Parathyroid adenoma (tissue), 2 donors: ENCODE results near the gene RIMS3.

Experiments used
- H2AFZ ChIP-seq: fragments of 300-600 bp; sonication (generic); one replicate; pipeline ENCODE4 v1.7.0; 2017; ENCODE audit warnings: antibody characterized with exemption, mild to moderate bottlenecking
- H3K27ac ChIP-seq: fragments of 300-600 bp; sonication (generic); one replicate; pipeline ENCODE4 v1.7.0; 2017
- H3K27me3 ChIP-seq: fragments of 300-600 bp; sonication (generic); one replicate; pipeline ENCODE4 v1.7.0; 2017; ENCODE audit warnings: low read length; ENCODE audit not compliant: control insufficient read depth, insufficient read depth
- H3K36me3 ChIP-seq: fragments of 300-600 bp; sonication (generic); one replicate; pipeline ENCODE4 v1.7.0; 2017; ENCODE audit warnings: low read length; ENCODE audit not compliant: control insufficient read depth, insufficient read depth
- H3K4me1 ChIP-seq: fragments of 300-600 bp; sonication (generic); one replicate; pipeline ENCODE4 v1.7.0; 2017; ENCODE audit warnings: control low read depth
- H3K4me2 ChIP-seq: fragments of 300-600 bp; sonication (generic); one replicate; pipeline ENCODE4 v1.7.0; 2017; ENCODE audit warnings: low read length
- H3K4me3 ChIP-seq: fragments of 300-600 bp; sonication (generic); one replicate; pipeline ENCODE4 v1.7.0; 2017; ENCODE audit warnings: low read depth, low read length
- H3K79me2 ChIP-seq: fragments of 300-600 bp; sonication (generic); one replicate; pipeline ENCODE4 v1.7.0; 2017; ENCODE audit warnings: control low read depth
- H3K9ac ChIP-seq: fragments of 300-600 bp; sonication (generic); one replicate; pipeline ENCODE4 v1.7.0; 2017; ENCODE audit warnings: mild to moderate bottlenecking
- H3K9me3 ChIP-seq: fragments of 300-600 bp; sonication (generic); one replicate; pipeline ENCODE4 v1.7.0; 2017; ENCODE audit warnings: low read length; ENCODE audit not compliant: control insufficient read depth
- TF ChIP-seq, protein P1 (sequence below): fragments of 300-600 bp; sonication (generic); IDR thresholded peaks from one replicate; pipeline ENCODE4 v1.7.0; 2017; ENCODE audit warnings: antibody characterized with exemption, mild to moderate bottlenecking
- donor health status: primary hyperparathyroidism.

The RIMS3 gene

DNA sequence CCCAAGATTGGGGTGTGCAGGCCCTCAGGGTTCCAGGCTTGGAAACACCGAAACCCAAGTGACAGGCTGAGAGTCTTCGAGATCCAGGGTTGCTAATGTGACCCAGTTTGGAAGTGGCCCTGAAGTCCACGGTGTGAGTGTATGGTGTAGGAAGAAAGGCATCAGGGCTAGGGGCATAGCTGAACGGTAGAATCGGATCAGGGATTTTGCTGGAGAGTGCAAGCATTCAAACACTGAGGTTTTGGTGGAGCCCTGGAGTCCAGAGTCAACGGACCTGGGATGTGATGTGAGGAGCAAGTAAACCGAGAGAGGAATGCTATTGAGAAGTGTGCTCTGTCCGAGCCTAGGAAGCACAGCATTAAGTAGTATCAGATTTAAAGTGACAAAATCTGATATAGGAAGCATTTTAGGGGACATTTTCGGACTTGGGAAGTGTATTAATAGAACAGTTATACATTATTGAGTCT is 27.0 kb upstream of the RIMS3 start:
- H3K9ac ChIP-seq = no peak overlapping the region
- H3K27me3 ChIP-seq = no peaks in the 10 kb centered on the region
- H3K27ac ChIP-seq = peak overlapping the region; percentile 99
- H3K4me1 ChIP-seq = peaks cover 20% of the 10 kb centered on the region
- peak overlapping the region; percentile 85 for H3K4me2 ChIP-seq
- H3K4me3 ChIP-seq = peak overlapping the region; percentile 95
- H3K36me3 ChIP-seq = no peaks in the 10 kb centered on the region
- TF ChIP-seq, protein P1, sequence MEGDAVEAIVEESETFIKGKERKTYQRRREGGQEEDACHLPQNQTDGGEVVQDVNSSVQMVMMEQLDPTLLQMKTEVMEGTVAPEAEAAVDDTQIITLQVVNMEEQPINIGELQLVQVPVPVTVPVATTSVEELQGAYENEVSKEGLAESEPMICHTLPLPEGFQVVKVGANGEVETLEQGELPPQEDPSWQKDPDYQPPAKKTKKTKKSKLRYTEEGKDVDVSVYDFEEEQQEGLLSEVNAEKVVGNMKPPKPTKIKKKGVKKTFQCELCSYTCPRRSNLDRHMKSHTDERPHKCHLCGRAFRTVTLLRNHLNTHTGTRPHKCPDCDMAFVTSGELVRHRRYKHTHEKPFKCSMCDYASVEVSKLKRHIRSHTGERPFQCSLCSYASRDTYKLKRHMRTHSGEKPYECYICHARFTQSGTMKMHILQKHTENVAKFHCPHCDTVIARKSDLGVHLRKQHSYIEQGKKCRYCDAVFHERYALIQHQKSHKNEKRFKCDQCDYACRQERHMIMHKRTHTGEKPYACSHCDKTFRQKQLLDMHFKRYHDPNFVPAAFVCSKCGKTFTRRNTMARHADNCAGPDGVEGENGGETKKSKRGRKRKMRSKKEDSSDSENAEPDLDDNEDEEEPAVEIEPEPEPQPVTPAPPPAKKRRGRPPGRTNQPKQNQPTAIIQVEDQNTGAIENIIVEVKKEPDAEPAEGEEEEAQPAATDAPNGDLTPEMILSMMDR = no peak
- H3K79me2 ChIP-seq = peaks cover 25% of the 10 kb centered on the region
- peak overlapping the region; percentile 86 for H2AFZ ChIP-seq
- H3K9me3 ChIP-seq = no peaks in the 10 kb centered on the region

DNA sequence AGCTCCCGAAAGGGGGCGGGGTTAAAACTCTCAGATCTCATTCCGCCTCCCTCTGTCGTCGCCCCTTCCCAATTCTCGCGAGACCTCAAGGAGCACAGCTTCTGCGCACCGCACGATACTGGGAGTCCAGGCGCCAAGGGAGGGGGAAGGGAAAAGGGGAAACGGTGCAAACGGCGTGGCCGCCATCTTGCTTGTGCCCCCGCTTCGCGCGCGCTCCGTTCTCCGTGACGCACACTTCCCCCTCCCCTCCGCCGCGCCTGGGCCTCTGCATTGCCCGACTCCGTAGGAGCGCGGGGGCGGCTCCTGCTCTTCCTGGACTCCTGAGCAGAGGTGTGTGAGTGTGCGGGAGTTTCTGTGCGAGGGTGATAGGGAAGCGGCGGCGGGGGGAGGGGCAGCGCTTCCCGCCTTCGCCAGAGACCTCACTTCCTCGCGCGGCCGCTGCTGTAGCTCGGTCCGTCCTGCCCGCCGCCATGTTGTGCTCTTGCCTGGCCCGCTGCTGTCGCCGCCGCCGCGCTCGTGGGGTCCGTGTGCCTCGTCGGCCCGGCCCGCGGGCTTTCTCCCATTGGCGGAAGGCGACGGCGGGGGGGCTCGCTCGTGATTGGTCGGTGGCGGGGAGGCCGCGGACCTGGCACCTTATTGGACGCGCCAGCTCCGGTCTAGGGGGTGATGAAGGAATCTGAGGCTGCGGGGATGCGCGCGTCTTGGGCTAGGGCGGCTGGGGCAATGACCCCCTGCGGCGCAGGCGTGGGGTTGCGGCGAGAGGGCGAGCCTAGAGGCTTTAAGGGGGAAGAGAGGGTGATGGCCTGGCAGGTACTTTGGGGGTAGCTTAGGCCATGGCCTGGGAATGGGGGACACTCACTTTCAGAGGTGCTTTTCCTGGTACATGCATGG is 26.3 kb upstream of the RIMS3 start, which contains the start of gene NFYC:
NFYC (plus strand) TSS at position 167 of the 891 bp plus-strand sequence. CDS start 47,140 bp downstream, outside the sequence.
- TF ChIP-seq, protein P1 = no peak
- peak within 1 kb of the TSS; percentile 99 for H3K27ac ChIP-seq
- peak within 1 kb of the TSS; percentile 86 for H2AFZ ChIP-seq
- H3K79me2 ChIP-seq = peaks cover 25% of the 10 kb centered on the region
- H3K9ac ChIP-seq = peak within 1 kb of the TSS; percentile 96
- H3K36me3 ChIP-seq = no peaks in the 10 kb centered on the region
- H3K27me3 ChIP-seq = no peaks in the 10 kb centered on the region
- peak within 1 kb of the TSS; percentile 85 for H3K4me2 ChIP-seq
- H3K4me1 ChIP-seq = peaks cover 14% of the 10 kb centered on the region
- peak within 1 kb of the TSS; percentile 95 for H3K4me3 ChIP-seq
- no peaks in the 10 kb centered on the region for H3K9me3 ChIP-seq

DNA sequence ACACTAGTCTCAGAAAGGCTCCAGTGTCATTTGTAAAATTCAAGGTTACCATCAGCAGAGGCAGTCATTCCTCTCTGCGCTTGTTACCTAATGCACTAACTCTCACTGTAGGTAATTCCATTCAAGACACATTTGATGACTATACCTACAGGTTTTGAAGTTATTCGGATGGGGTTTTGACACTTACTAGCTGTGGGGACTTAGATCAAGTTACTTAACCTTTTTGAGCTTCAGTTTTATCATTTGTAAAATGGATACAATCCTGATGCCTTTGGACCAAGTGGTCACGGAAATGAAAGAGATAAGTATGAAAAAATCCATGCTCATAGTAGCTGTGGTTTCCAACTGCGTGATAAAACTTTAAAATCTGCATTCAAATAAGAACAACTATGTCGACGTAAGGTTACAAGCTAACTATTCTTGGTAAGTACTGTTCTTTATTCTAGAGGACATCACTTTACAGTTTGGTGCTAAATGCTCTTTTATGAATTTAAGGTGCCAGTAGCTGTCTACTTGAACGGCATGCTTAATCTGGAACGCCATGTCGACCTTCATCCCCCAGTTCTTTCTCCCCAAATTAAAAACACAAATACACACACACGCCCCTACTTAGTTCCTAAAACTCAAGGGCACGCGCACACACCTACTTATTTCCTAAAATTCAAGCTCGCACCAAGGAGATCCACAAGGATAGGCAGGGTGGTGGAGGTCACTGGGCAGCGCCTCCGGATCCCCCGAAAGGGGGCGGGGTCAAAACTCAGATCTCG is 25.5 kb upstream of the RIMS3 start:
- peak overlapping the region; percentile 86 for H2AFZ ChIP-seq
- H3K4me2 ChIP-seq = peak overlapping the region; percentile 85
- no peaks in the 10 kb centered on the region for H3K36me3 ChIP-seq
- TF ChIP-seq, protein P1 = no peak
- H3K4me1 ChIP-seq = peaks cover 5% of the 10 kb centered on the region
- no peak overlapping the region for H3K9ac ChIP-seq
- no peaks in the 10 kb centered on the region for H3K27me3 ChIP-seq
- peaks cover 25% of the 10 kb centered on the region for H3K79me2 ChIP-seq
- H3K27ac ChIP-seq = peak overlapping the region; percentile 99
- no peaks in the 10 kb centered on the region for H3K9me3 ChIP-seq
- peak overlapping the region; percentile 95 for H3K4me3 ChIP-seq

DNA sequence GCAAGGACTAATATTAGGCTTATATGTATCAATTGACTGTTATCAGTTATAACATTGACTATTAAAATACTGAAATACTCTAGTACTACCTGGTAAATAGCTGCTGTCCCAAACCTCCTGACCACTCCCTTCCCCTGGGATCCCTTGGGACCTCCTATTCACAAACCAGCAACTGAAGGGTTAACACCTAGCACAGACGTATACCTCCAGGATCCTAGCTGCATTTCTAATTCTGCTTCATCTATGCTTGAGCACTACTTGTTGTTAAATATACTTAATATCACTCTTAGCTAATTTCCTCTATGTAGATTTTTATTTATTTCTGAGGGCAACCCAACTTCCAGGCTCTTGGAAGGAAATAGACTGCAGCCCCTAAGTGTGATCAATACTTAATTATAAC is 24.3 kb upstream of the RIMS3 start:
- Histone ChIP-seq H2AFZ (no peak overlapping the region), H3K36me3 (no peaks in the 10 kb centered on the region), H3K4me2 (no peak overlapping the region), H3K9ac (no peak overlapping the region), H3K27ac (no peak overlapping the region), H3K4me1 (no peaks in the 10 kb centered on the region), H3K79me2 (peaks cover 16% of the 10 kb centered on the region), H3K27me3 (no peaks in the 10 kb centered on the region), H3K9me3 (no peaks in the 10 kb centered on the region), H3K4me3 (no peak overlapping the region)
- TF ChIP-seq, protein P1 = no peak
